HepG2 (cell line): ENCODE measurements around the gene OTUB2. TPM values are rescaled to one million over a fixed set of nuclear protein-coding genes. Genes with fewer than 3 reads are reported as not detected.

Experiments used
- ATAC-seq: fragments of 200-7000 bp; cut with Tn5 transposase; 3 replicates; pipeline ENCODE4 v1.9.1; 2020; ENCODE audit warnings: mild to moderate bottlenecking, moderate library complexity
- BruUV-seq: library from RNA; stranded (reverse); fragments of 400-500 nt; replicated peaks from 2 replicates; lab custom pipeline; 2021; lab: Mats Ljungman, UMichigan
- CTCF ChIA-PET: fragments of 300-600 bp; formaldehyde crosslinking; extraction: SDS; loops from one replicate; lab custom pipeline; 2021; ENCODE audit warnings: low total read pairs, inconsistent platforms, low intra/inter-chr PET ratio; lab: Yijun Ruan, JAX
- POLR2A ChIA-PET: fragments of 350-600 bp; sonication (Branson Sonifier 250); formaldehyde crosslinking; loops from one replicate; lab custom pipeline; 2020; ENCODE audit warnings: antibody characterized with exemption, inconsistent platforms; lab: Yijun Ruan, JAX
- DNase-seq: peaks from one replicate; pipeline ENCODE4 v3.0.0-alpha.2; 2015; ENCODE audit warnings: low spot score
- FAIRE-seq: peaks from 3 replicates; lab custom pipeline; 2011; peaks lifted over from hg19 to GRCh38; lab: Jason Lieb, UNC
- H2AFZ ChIP-seq: one replicate; pipeline ENCODE4 v1.6.1; 2011; ENCODE audit warnings: low read length, inconsistent platforms
- H3K27ac ChIP-seq: fragments of 300-600 bp; 3 replicates; pipeline ENCODE4 v1.8.0; 2011; ENCODE audit warnings: mixed run types, mild to moderate bottlenecking, mixed read lengths, low read length, inconsistent platforms; ENCODE audit not compliant: insufficient read depth; ENCODE audit errors: extremely low read length
- H3K27me3 ChIP-seq, 2 experiments: fragments of 200-600 bp in 1 of 2; 2 replicates in 1 of 2; 3 replicates in 1 of 2; pipeline versions ENCODE4 v1.6.0 to v1.8.0; 2011; ENCODE audit warnings: low read length in 2 of 2, mild to moderate bottlenecking in 2 of 2, moderate library complexity in 2 of 2, inconsistent platforms in 1 of 2; ENCODE audit not compliant: insufficient read depth in 2 of 2, control insufficient read depth in 1 of 2
- H3K36me3 ChIP-seq, 2 experiments: fragments of 200-600 bp in 1 of 2; replicated peaks in 1 of 2; 2 replicates in 1 of 2; 3 replicates in 1 of 2; pipeline versions ENCODE4 v1.5.1 to v1.8.0; 2011; ENCODE audit warnings: low read length in 2 of 2, inconsistent platforms in 1 of 2; ENCODE audit not compliant: insufficient read depth in 2 of 2, control insufficient read depth in 1 of 2
- H3K4me1 ChIP-seq: 2 replicates; pipeline ENCODE4 v1.5.1; 2012; ENCODE audit warnings: low read length, inconsistent platforms; ENCODE audit not compliant: insufficient read depth
- H3K4me2 ChIP-seq: 2 replicates; pipeline ENCODE4 v1.6.0; 2011; ENCODE audit warnings: low read depth, low read length, inconsistent platforms
- H3K4me3 ChIP-seq, 3 experiments: fragments of 200-600 bp in 1 of 3; sonication (generic), shearing (Covaris generic) in 1 of 3; replicated peaks in 1 of 3; 2 replicates each; pipeline ENCODE4 v1.5.1; 2011 to 2016; ENCODE audit warnings: low read length in 3 of 3, inconsistent platforms in 2 of 3, low read depth in 2 of 3, mild to moderate bottlenecking in 2 of 3, control low read depth in 1 of 3, mixed read lengths in 1 of 3; ENCODE audit not compliant: insufficient read depth in 1 of 3
- H3K79me2 ChIP-seq: one replicate; pipeline ENCODE4 v1.6.1; 2011; ENCODE audit warnings: low read length, inconsistent platforms; ENCODE audit not compliant: insufficient read depth
- H3K9ac ChIP-seq: 2 replicates; pipeline ENCODE4 v1.6.0; 2011; ENCODE audit warnings: mild to moderate bottlenecking, low read depth, low read length, inconsistent platforms; ENCODE audit not compliant: insufficient read depth
- H3K9me3 ChIP-seq: 2 replicates; pipeline ENCODE4 v1.5.1; 2012; ENCODE audit warnings: mild to moderate bottlenecking, low read length
- H4K20me1 ChIP-seq: 2 replicates; pipeline ENCODE4 v1.6.0; 2011; ENCODE audit warnings: inconsistent platforms, mild to moderate bottlenecking, low read length, moderate library complexity; ENCODE audit not compliant: insufficient read depth
- AGO2 ChIP-seq: fragments of 200-400 bp; formaldehyde crosslinking; optimal IDR thresholded peaks from 2 replicates; pipeline ENCODE3; 2017; ENCODE audit warnings: mild to moderate bottlenecking, low read depth, low read length, moderate library complexity
- GTF3A ChIP-seq: sonication (generic); formaldehyde crosslinking; conservative IDR thresholded peaks from 2 replicates; pipeline ENCODE4 v1.4.0; 2020; ENCODE audit warnings: mild to moderate bottlenecking, missing genetic modification reagents
- KIAA2018 ChIP-seq: sonication (generic); formaldehyde crosslinking; IDR thresholded peaks from 2 replicates; pipeline ENCODE4 v1.5.0; 2020; ENCODE audit warnings: mild to moderate bottlenecking, missing genetic modification reagents, borderline replicate concordance
- NFRKB ChIP-seq: fragments of 450-650 bp; IDR thresholded peaks from 2 replicates; pipeline ENCODE4 v1.6.1; 2017
- ZFP90 ChIP-seq: sonication (generic); formaldehyde crosslinking; IDR thresholded peaks from 2 replicates; pipeline ENCODE4 v1.8.0; 2022; ENCODE audit warnings: missing genetic modification reagents, mild to moderate bottlenecking, inconsistent platforms, borderline replicate concordance
- ZNF331 ChIP-seq: sonication (generic); formaldehyde crosslinking; IDR thresholded peaks from 2 replicates; pipeline ENCODE4 v1.4.0; 2020; ENCODE audit warnings: missing genetic modification reagents
- ZNF343 ChIP-seq: sonication (generic); formaldehyde crosslinking; IDR thresholded peaks from 2 replicates; pipeline ENCODE4 v1.4.0; 2020; ENCODE audit warnings: mild to moderate bottlenecking, missing genetic modification reagents
- ZNF597 ChIP-seq: sonication (generic); formaldehyde crosslinking; IDR thresholded peaks from 2 replicates; pipeline ENCODE4 v1.5.0; 2020; ENCODE audit warnings: missing genetic modification reagents
- ZNF660 ChIP-seq: sonication (generic); formaldehyde crosslinking; IDR thresholded peaks from 2 replicates; pipeline ENCODE4 v1.5.1; 2020; ENCODE audit warnings: mild to moderate bottlenecking, low read depth, missing genetic modification reagents, borderline replicate concordance
- ZNF7 ChIP-seq: IDR thresholded peaks from 2 replicates; pipeline ENCODE4 v1.6.1; 2016; ENCODE audit warnings: missing biosample characterization, missing genetic modification reagents
- WGBS: methylation state at CpG from one replicate; pipeline ENCODE4 v1.1.6; 2017; ENCODE audit warnings: low lambda C conversion rate; 5-methylcytosine and 5-hydroxymethylcytosine counted together
- in situ Hi-C: cut with HindIII; loops from 2 replicates; pipeline ENCODE4 v1.10.0; 2017; ENCODE audit warnings: low pct_unique_long_range_greater_than_20kb; ENCODE audit not compliant: extremely low pct_ligation_motif_present
- intact Hi-C: fragments of 100-400 bp; cut with micrococcal nuclease; formaldehyde crosslinking; loops from one replicate; pipeline ENCODE4 v1.10.0; 2022; ENCODE audit not compliant: unreplicated experiment
- polyA plus RNA-seq, 8 experiments: library from polyadenylated mRNA; depleted of rRNA in 3 of 8; stranded (reverse) in 7 of 8; unstranded in 1 of 8; fragments of >200 nt; fragmentation: Illumina TruSeq in 4 of 8; extraction: Trizol in 4 of 8; gene quantifications; 2 replicates each; pipeline versions ENCODE4 v1.2.1 to v1.2.3, GENCODE V29; 2011 to 2016; ENCODE audit warnings: low read depth in 4 of 8, missing spikeins in 1 of 8, mixed read lengths in 1 of 8; ENCODE audit not compliant: insufficient read depth in 1 of 8
- total RNA-seq, 5 experiments: library from RNA; depleted of rRNA; stranded (reverse); fragments of >200 nt; fragmentation: Illumina TruSeq; extraction: Trizol; gene quantifications; 2 replicates each; pipeline ENCODE4 v1.2.3, GENCODE V29; 2016; ENCODE audit warnings: low read depth in 1 of 5

Gene OTUB2
- total and polyA plus RNA-seq, 2 of the 13 experiments (the other 11 are each of a cell fraction or from before 2014, with no cell fraction given) = 2.2 to 2.4 TPM

- POLR2A ChIA-PET = interaction anchor here (0.9 kb wide), 1 partner anchor 42 kb away, joined by 3 read pairs; no protein-coding TSS in a partner anchor
- H3K9me3 ChIP-seq = no peaks in the 10 kb centered on the region
- TF ChIP-seq KIAA2018 (CRISPR knock-in tag) (no peak), ZNF343 (CRISPR knock-in tag) (no peak), ZNF7 (CRISPR knock-in tag) (no peak), ZNF660 (CRISPR knock-in tag) (no peak), ZNF331 (CRISPR knock-in tag) (no peak), ZNF597 (CRISPR knock-in tag) (no peak), AGO2 (no peak), GTF3A (CRISPR knock-in tag) (no peak), NFRKB (no peak), ZFP90 (CRISPR knock-in tag) (no peak)
- TF ChIP-seq, all 625 proteins: peak for 0
- no peak for FAIRE-seq
- no peak for ATAC-seq
- CTCF ChIA-PET = interaction anchor here (1.6 kb wide), 1 partner anchor 18 kb away, joined by 12 read pairs; no protein-coding TSS in a partner anchor
- Histone ChIP-seq H3K4me1 (peaks cover 55% of the 10 kb centered on the region), H4K20me1 (no peaks in the 10 kb centered on the region), H2AFZ (no peak overlapping the region), H3K27me3 (peaks cover 0 to 16% of the 10 kb centered on the region in 2 experiments; a peak in 2 of 5 replicates), H3K4me2 (no peak overlapping the region), H3K4me3 (no peak overlapping the region), H3K9ac (no peak overlapping the region), H3K36me3 (no peaks in the 10 kb centered on the region), H3K27ac (no peak overlapping the region), H3K79me2 (no peaks in the 10 kb centered on the region)
- no peak for DNase-seq
- in situ Hi-C loops = no loop called here
- BruUV-seq = no TSS peak
- intact Hi-C loops = no loop called here
- 63% methylated on average over 1 of the region's 3 CpGs for WGBS
Measured at GRCh38 chr14:93984070-93984469, 42.1 kb upstream of the OTUB2 start.
